UCSD-AML1 (cell line): ENCODE data around the gene ANGPTL2.
"Not testable (repeated sequence)": the region's sequence is repeated elsewhere in the genome, so short reads cannot be mapped to it uniquely, and the experiment has no call there.

Experiments
- DNase-seq: peaks from one replicate; lab custom pipeline; 2025; ENCODE audit not compliant: unreplicated experiment; lab: John Stamatoyannopoulos, UW

ANGPTL2 gene

GRCh38 chr9:127122176-127123063 lies at the start of gene ANGPTL2:
TSS of gene ANGPTL2 (minus strand) at chr9:127122635. CDS start at chr9:127108731, 13,904 bp downstream.
- DNase-seq = no peak

DNA sequence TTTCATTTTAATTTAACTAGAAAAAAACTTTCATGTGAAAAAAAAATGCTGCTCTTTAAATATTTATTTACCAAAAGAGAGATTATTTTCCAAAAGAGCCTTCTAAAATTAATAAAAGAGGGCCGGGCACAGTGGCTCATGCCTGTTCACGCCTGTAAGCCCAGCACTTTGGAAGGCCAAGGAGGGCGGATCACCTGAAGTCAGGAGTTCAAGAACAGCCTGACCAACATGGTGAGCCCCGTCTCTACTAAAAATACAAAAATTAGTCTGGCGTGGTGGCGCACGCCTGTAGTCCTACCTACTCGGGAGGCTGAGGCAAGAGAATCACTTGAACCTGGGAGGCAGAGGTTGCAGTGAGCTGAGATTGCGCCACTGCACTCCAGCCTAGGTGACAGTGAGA lies 48.9 kb upstream of the ANGPTL2 start:
- DNase-seq = not testable (repeated sequence)

DNA sequence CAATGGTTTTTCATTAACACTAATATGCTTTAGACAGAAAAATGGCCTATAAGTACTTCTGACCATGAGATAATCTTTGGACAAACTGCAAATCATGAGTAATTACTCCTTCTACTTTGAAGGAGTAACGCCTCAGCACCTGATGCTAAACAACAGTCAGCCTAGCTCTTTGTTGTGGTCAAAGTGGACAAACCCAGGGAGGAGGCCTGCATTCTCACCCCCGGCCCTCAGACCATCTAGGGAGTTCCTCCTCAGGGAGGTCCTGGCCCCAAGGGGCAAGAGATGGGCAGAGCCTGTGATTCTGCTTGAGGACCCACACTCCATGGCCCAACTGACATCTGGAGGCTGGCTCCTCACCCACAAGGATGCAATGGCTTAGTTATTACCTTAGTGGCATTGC lies 48.2 kb upstream of the ANGPTL2 start:
- DNase-seq = no peak

- DNase-seq = no peak
These were observed 47.7 kb upstream of the ANGPTL2 start for GRCh38 chr9:127170103-127170502.

- DNase-seq = no peak
These were observed 47.1 kb upstream of the ANGPTL2 start for GRCh38 chr9:127169575-127169883.

DNA sequence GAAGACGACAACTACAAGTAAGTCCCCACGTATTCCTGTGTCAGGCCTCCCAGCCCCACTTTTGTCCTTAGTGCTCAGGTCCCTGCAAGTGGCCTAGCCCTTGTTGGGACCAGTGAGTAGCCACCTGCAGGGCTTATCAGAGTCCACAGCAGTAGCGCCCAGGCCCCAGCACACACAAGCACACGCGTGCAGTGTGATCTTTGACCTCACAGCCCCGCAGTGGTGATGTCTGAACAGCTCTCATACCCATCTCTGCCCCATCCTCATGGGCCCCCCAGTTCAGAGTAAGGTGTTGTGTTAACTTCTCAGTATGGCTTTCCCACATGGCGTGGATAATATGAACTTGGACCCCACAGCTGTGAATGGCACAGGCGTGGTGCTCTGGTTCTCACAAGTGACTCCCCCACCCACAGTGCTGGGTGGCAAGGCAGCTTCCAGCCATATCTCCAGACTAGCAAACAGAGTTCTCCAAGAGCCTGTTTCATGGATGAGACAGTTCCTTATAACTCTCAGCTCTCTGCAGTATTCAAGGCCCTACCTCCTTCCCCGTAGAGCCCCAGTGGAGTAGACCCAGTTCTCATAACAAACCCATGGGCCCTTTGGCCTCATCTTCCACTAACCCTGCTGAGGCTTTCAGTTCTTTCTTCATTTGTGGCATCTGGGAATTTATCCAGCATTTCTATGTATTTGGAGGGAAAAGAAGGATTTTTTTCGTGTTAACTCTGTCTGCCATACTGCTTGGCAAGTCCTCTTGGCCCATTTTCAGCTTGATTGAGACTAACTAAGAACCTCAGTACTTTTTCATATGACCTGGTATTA lies 46.5 kb upstream of the ANGPTL2 start:
- DNase-seq = no peak

DNA sequence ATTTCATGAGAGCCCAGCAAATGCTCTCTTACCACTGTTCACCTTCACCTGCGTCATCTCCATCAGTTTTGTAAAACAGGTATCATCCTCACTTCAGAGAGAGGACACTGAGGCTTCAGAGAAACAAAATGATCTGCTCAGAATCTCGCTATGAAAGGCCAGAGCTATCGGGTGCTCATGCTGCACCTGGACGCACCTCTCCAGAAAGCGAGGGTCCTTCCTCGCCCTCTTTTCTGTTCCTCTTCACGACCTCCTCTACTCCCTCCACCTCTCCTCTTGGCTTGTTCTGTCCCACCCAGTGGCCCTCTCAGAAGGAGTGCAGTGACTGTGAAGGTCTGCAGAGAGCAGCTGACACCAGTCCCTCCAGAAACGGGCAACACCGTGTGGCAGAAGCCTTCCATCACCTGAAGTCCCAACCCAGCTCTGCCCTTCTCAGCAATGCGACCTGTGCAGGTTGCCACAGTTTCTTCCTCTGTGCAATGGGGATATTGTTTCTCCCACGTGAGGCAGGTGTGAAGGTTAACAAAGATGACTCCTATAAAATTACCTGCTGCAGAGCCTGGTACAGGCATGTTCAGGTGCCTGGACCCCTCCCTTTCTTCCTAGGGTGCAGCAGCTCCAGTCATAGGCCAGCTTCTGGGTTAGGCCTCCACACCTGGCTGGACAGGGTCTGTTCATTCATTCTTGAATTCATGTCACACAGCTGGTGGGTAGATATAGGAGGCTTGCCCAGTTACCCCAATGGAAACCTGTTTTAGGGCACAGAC lies 45.3 kb upstream of the ANGPTL2 start:
- no peak for DNase-seq

GRCh38 chr9:127166651-127167524 lies 44.5 kb upstream of the ANGPTL2 start:
- no peak for DNase-seq

GRCh38 chr9:127166111-127166510 lies 43.7 kb upstream of the ANGPTL2 start:
- no peak for DNase-seq

- no peak for DNase-seq
These were observed 42.7 kb upstream of the ANGPTL2 start for GRCh38 chr9:127165116-127165515.

- peak; percentile 26 for DNase-seq
These were observed 41.0 kb upstream of the ANGPTL2 start for GRCh38 chr9:127163409-127163808.

- DNase-seq = no peak
These were observed 40.5 kb upstream of the ANGPTL2 start for GRCh38 chr9:127162864-127163365.

- DNase-seq = no peak
These were observed 39.8 kb upstream of the ANGPTL2 start for GRCh38 chr9:127162046-127162863.

DNA sequence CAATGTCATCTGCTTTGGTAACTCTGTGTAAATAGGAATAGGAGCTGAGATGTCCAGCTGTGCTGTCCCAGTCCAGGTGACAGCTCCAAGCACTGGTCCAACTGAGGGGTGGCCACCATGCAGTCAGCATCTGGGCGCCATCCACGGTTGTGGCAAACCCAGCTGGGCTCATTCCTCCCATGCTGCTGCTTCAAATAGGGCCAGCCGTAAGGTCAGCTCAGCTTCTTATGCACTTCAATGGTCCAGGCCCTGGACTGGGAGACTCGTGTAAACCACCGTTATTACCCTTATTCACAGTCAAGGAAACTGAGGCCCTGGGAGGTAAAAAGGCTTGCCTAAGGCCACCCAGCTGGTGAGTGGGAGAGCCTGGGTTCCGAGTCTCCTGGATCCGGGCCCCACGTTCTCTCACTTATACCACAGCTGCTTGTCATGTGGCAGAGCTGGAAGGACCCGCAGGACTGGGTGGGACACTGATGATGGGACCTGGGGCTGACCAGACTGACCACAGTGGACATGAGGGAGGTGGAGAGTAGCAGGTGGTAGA lies 38.7 kb upstream of the ANGPTL2 start:
- DNase-seq = no peak

DNA sequence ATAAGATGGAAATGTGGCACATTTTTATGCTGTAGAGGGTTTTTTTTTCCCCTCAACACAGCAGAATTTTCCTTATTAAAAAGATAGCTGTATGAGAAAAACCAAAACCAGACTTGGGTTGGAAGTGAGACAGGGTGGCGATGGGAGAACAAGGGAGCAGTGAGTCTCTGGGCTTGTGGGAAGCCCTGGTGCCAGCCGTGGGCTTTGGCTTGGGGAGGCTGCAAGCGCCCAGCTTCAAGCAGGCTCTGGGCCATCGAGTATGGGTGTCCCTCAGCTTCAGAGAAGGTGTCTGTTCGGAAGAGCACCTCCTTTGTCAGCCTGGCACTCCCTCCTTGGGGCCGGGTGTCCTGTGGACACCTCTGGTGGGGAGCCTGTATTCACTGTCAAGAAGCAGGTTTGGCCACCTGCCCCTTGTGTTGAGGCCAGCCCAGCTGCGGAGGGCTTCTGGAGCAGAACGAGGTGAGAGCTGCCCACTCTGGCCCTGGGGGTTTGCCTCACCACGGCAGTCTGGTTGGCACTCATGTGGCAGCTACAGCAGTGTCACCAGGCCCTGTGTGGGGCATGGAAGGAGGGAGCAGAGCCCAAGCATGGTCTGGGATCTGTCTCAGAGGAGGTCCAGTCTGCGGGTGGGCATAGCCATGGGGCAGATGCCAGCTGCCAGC lies 37.6 kb upstream of the ANGPTL2 start:
- no peak for DNase-seq

GRCh38 chr9:127159325-127159801 lies 36.9 kb upstream of the ANGPTL2 start:
- no peak for DNase-seq

GRCh38 chr9:127158786-127159324 lies 36.4 kb upstream of the ANGPTL2 start:
- DNase-seq = no peak

GRCh38 chr9:127155314-127155960 lies 33.0 kb upstream of the ANGPTL2 start:
- no peak for DNase-seq
